Adipose tissue (tissue), 3 donors: Measurements from ENCODE around the gene OR2AJ1. TPM values are rescaled to one million over a fixed set of nuclear protein-coding genes. Genes with fewer than 3 reads are reported as not detected.

Source experiments
- H3K27ac ChIP-seq: one replicate; pipeline ENCODE4 v1.5.1; 2013; ENCODE audit warnings: low read depth, low read length
- WGBS, 3 donors: extraction: QIAGEN DNeasy Blood & Tissue Kit; methylation state at CpG; one replicate each; pipeline ENCODE4 v1.1.7; 2013; 5-methylcytosine and 5-hydroxymethylcytosine counted together
- polyA plus RNA-seq, 3 donors: library from polyadenylated mRNA; stranded (reverse); fragments of 200-250 nt; gene quantifications; one replicate each; pipeline ENCODE4 v1.2.3, GENCODE V29; 2013
- donor health status: healthy with polysubstance abuse.
- donor health status: Bipolar disorder and iron deficiency.
- donor health status: healthy.

The OR2AJ1 gene
- polyA plus RNA-seq, 3 donors, result not detected

DNA sequence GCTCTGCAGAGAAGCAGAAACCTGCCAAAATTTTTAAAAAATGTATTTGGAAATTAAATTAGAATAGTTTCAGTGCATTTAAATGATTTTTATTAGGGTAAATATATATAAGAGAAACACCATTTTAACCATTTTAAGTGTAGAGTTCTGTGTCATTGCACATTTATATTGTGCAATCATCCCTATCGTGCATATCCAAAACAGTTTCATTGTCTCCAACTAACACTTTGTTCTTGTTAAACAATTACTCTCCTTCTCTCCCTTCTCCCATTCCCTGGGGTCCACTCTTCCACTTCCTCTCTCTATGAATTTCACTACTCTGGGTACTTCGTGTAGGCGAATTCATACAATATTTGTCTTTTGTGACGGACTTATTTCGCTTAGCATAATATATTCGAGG is 17.9 kb downstream of the OR2AJ1 start:
- H3K27ac ChIP-seq, result no peak overlapping the region
- WGBS, 3 donors, result 75 to 78% (median 75%) methylated on average over 6 of the region's 6 CpGs

DNA sequence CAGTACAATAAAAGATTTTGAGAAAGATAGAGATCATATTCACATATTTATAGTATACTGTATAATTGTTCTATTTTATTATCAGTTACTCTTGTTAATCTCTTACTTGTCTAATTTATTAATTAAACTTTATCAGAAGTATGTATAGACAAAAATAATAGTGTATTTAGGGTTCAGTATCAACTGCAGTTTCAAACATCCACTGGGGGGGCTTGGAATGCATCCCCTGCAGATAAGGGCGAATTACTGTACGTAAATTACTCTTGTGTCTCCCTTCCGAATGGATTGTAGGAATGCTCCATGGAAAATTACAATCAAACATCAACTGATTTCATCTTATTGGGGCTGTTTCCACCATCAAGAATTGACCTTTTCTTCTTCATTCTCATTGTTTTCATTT is 23.9 kb downstream of the OR2AJ1 start, which contains the start of gene OR2L8:
OR2L8 (plus strand) TSS at position 301 of the 400 bp plus-strand sequence; CDS start at position 301, 0 bp downstream.
- WGBS, 3 donors, result 59 to 90% (median 84%) methylated on average over 3 of the region's 3 CpGs

DNA sequence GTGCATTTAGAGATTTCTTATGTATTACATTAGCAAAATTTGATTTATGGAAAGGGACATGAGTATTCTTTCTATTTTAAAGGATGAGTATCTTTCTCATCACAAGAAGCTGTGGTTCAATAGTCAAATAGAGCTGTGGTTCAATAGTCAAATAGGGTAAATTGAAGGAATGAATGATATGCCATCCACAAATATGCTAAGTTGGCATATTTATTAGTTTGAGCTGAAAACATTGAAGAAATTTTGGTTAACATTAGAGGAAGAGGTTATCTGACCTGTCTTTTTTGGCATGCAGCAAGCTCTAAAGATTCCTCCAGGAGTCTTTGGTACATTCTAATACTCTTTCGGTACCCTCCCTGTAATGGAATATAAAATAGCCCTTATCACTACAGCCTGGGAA is 28.7 kb downstream of the OR2AJ1 start:
- 90 to 97% (median 93%) methylated on average over 1 of the region's 1 CpG for WGBS, 3 donors
- no peak overlapping the region for H3K27ac ChIP-seq

More for the DNA sequence above, 23.9 kb downstream of the OR2AJ1 start, which contains the start of gene OR2L8:
- H3K27ac ChIP-seq, result no peak within 1 kb of the TSS

DNA sequence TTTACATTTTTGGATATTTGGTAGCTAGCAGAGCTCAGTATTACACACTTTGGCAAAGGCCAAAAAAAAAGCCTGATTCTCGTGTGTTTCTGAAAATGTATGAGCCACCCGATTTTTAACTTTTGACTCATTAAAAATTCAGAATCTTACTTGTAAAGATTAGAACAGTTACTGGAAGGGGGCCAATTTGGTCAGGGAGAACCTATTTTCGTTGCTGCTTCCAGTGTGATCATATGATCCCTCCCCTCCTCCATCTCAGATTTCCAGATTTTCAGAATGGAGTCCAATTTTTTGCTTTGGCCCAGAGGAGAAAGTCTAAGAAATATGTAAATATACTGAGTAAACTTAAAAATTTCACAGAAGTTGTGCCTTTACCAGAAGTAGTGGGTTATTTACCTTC is 37.1 kb downstream of the OR2AJ1 start:
- H3K27ac ChIP-seq, result no peak overlapping the region
- 19 to 30% (median 21%) methylated on average over 3 of the region's 3 CpGs for WGBS, 3 donors

DNA sequence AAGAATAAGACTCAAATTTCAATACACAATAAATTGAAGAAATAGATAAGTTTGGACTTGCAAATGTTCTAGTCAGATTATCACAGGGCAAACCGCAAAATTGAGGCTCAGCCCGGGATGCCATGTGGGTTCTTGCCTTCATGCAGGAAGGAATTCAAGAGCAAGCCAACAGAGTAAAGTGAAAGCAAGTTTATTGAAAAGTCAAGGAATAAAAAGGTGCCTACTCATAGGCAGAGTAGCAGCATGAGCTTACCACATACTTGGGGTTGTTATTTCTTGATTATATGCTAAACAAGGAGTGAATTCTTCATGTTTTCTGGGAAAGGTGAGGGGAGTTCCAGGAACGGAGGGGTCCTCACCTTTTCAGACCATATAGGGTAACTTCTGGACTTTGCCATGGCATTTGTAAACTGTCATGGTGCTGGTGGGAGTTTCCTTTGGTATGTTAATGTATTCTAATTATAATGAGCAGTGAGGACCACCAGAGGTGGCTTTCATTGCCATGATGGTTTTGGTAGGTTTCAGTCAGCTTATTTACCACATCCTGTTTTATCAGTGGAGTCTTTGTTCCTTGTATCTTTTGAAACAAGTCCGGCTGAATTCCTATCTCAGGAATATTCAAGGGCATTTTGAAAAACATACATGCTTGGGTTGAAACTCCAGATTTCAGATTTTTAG is 38.4 kb downstream of the OR2AJ1 start:
- no peak overlapping the region for H3K27ac ChIP-seq
- WGBS, 3 donors, result 41 to 64% (median 57%) methylated on average over 4 of the region's 4 CpGs

DNA sequence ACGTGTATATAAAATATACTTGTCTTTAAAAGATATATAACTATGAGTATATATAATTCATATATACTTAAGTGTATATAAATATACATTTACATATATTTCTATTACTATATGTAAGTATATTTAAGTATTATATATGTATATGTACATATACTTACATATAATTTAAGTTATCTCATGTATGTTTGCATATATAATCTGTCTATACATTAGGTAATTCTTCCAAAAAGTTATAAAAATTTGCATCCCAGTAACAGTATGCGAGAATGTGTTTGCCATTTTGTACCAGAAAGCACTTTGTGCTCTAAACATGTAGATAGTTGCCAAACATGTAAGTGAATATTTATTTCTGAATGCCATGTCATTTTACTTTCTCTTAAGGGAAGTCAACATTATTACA is 40.2 kb downstream of the OR2AJ1 start, which contains the start of gene OR2AK2:
OR2AK2 (plus strand) TSS at position 301 of the 400 bp plus-strand sequence. CDS start 144 bp downstream, outside the sequence.
- WGBS, 3 donors, result 78 to 86% (median 84%) methylated on average over 2 of the region's 2 CpGs
- H3K27ac ChIP-seq, result no peak within 1 kb of the TSS

DNA sequence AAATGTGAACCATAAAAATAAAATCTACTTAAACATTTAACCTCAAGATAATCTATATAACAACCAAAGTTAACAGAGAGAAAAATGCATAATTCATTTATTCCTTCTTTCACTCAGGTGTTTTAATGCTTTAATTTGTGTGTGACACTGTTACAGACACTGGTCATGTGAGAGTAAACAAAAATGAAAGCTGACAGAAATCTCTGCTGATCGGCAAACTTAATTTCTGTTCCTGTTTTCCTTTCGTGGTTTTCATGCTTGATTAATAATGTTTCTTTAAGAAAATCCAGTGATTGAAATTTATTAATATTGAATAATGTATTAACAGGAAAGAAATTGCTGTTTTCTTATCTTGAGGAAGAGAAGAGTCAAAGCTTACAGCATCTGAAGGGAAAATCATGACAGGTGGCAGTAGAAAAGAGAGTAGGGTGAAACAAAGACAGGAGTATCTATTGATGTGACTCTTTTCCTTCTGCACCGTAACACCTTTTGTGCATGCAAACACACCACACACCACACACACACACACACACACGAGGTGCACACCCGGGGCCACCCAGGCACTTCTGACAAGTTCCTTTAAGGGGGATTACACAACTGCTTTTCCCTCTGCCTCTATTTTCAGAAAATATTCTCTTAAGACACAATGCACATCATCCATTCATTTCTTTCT is 42.0 kb downstream of the OR2AJ1 start:
- 43 to 68% (median 59%) methylated on average over 5 of the region's 5 CpGs for WGBS, 3 donors
- H3K27ac ChIP-seq, result no peak overlapping the region

Other genes starting within 250 kb of the OR2AJ1 start
- not detected for gene OR13G1, start 245.2 kb upstream of the OR2AJ1 start, polyA plus RNA-seq
- gene OR6F1, start 208.2 kb upstream of the OR2AJ1 start, polyA plus RNA-seq, result not detected
- not detected for gene OR14K1, start 186.3 kb upstream of the OR2AJ1 start, polyA plus RNA-seq
- not detected for gene OR14A2, start 176.7 kb upstream of the OR2AJ1 start, polyA plus RNA-seq
- not detected for gene OR1C1, start 164.3 kb upstream of the OR2AJ1 start, polyA plus RNA-seq
- not detected for gene OR14A16, start 100.8 kb upstream of the OR2AJ1 start, polyA plus RNA-seq
- gene OR11L1, start 83.0 kb upstream of the OR2AJ1 start, polyA plus RNA-seq, result not detected
- under 1 TPM; 0.10 to 0.34 (median 0.11) TPM for gene TRIM58, start 67.7 kb upstream of the OR2AJ1 start, polyA plus RNA-seq
- under 1 TPM in 1 of 3 donors, not detected in 2; 0.15 TPM for gene OR2W3, start 29.3 kb upstream of the OR2AJ1 start, polyA plus RNA-seq
- gene OR2T8, start 4.6 kb upstream of the OR2AJ1 start, polyA plus RNA-seq, result not detected
- gene OR2L8, start 24.0 kb downstream of the OR2AJ1 start, polyA plus RNA-seq, result not detected
- gene OR2AK2, start 40.3 kb downstream of the OR2AJ1 start, polyA plus RNA-seq, result not detected
- gene OR2L5, start 88.8 kb downstream of the OR2AJ1 start, polyA plus RNA-seq, result not detected
- not detected for gene OR2L2, start 105.2 kb downstream of the OR2AJ1 start, polyA plus RNA-seq
- gene OR2L3, start 121.9 kb downstream of the OR2AJ1 start, polyA plus RNA-seq, result not detected
- gene OR2L13, start 170.3 kb downstream of the OR2AJ1 start, polyA plus RNA-seq, result not detected
- not detected for gene OR2M5, start 220.3 kb downstream of the OR2AJ1 start, polyA plus RNA-seq
- not detected for gene OR2M2, start 249.9 kb downstream of the OR2AJ1 start, polyA plus RNA-seq